A549 (cell line): ENCODE data around the gene PMS1. TPM values are rescaled to one million over a fixed set of nuclear protein-coding genes. Genes with fewer than 3 reads are reported as not detected.

Source experiments
- ATAC-seq, 2 experiments: fragments of 200-7000 bp in 1 of 2; fragments of >200 bp in 1 of 2; cut with Nextera tagmentation in 1 of 2; cut with Tn5 transposase in 1 of 2; 3 replicates each; pipeline versions ENCODE4 v1.8.0 to v1.9.1; 2018 to 2020; ENCODE audit warnings: mild to moderate bottlenecking in 1 of 2, moderate library complexity in 1 of 2
- CTCF ChIA-PET: fragments of 300-600 bp; sonication (Branson Sonifier 250); formaldehyde crosslinking; extraction: SDS; loops from one replicate; lab custom pipeline; 2021; ENCODE audit warnings: antibody characterized with exemption, inconsistent platforms; lab: Yijun Ruan, JAX
- POLR2A ChIA-PET: fragments of 350-600 bp; formaldehyde crosslinking; extraction: SDS; loops from one replicate; lab custom pipeline; 2021; ENCODE audit warnings: antibody characterized with exemption, inconsistent platforms; lab: Yijun Ruan, JAX
- DNase-seq, 2 experiments: peaks; one replicate each; pipeline versions ENCODE4 v3.0.0 to v3.0.0-alpha.2; 2011 to 2016; ENCODE audit warnings: low read depth in 1 of 2, low spot score in 1 of 2
- FAIRE-seq: peaks from 2 replicates; lab custom pipeline; 2011; peaks lifted over from hg19 to GRCh38; lab: Jason Lieb, UNC
- H3K27ac ChIP-seq, 2 experiments: fragments of >200 bp; sonication (Bioruptor Twin); formaldehyde crosslinking; 3 replicates each; pipeline ENCODE4 v1.5.1; 2016 to 2017
- H3K4me1 ChIP-seq: fragments of >200 bp; sonication (Bioruptor Twin); formaldehyde crosslinking; 3 replicates; pipeline ENCODE4 v1.6.1; 2016
- H3K4me2 ChIP-seq: fragments of >200 bp; sonication (Bioruptor Twin); formaldehyde crosslinking; 3 replicates; pipeline ENCODE4 v1.6.1; 2016
- H3K4me3 ChIP-seq: fragments of >200 bp; sonication (Bioruptor Twin); formaldehyde crosslinking; 3 replicates; pipeline ENCODE4 v1.5.1; 2016
- H3K9me3 ChIP-seq: fragments of >200 bp; sonication (Bioruptor Twin); formaldehyde crosslinking; 3 replicates; pipeline ENCODE4 v1.6.1; 2016
- BHLHE40 ChIP-seq: IDR thresholded peaks from 2 replicates; pipeline ENCODE4 v1.6.1; 2012; ENCODE audit warnings: low read depth, low read length, inconsistent platforms
- CHD4 ChIP-seq: fragments of 200-600 bp; sonication (generic); IDR thresholded peaks from 2 replicates; pipeline ENCODE4 v1.6.1; 2016; ENCODE audit warnings: antibody characterized with exemption, mild to moderate bottlenecking, borderline replicate concordance
- EP300 ChIP-seq, 2 experiments: fragments of >200 bp; sonication (Bioruptor Twin); formaldehyde crosslinking; IDR thresholded peaks; 2 replicates in 1 of 2; 3 replicates in 1 of 2; pipeline ENCODE4 v1.6.1; 2016 to 2017
- FOSL2 ChIP-seq, 2 experiments: fragments of 450-650 bp in 1 of 2; fragments of >200 bp in 1 of 2; sonication (Bioruptor Twin) in 1 of 2; formaldehyde crosslinking; IDR thresholded peaks; 2 replicates each; pipeline versions ENCODE4 v1.5.0 to v1.6.1; 2016 to 2020; ENCODE audit warnings: mild to moderate bottlenecking in 1 of 2, moderate library complexity in 1 of 2
- GATA3 ChIP-seq: IDR thresholded peaks from 2 replicates; pipeline ENCODE4 v1.6.1; 2012; ENCODE audit warnings: borderline replicate concordance
- HOXB13 ChIP-seq: fragments of 250-450 bp; sonication (Bioruptor Pico); IDR thresholded peaks from 2 replicates; pipeline ENCODE4 v1.5.0; 2020; ENCODE audit warnings: low read depth, mild to moderate bottlenecking, moderate library complexity
- JUN ChIP-seq, 2 experiments: fragments of >200 bp; sonication (Bioruptor Twin); formaldehyde crosslinking; IDR thresholded peaks; 2 replicates in 1 of 2; 3 replicates in 1 of 2; pipeline ENCODE4 v1.6.1; 2016 to 2017
- NR3C1 ChIP-seq: fragments of >200 bp; sonication (Bioruptor Twin); formaldehyde crosslinking; IDR thresholded peaks from 3 replicates; pipeline ENCODE4 v1.6.1; 2017
- PHF8 ChIP-seq: fragments of 200-600 bp; sonication (generic); IDR thresholded peaks from 2 replicates; pipeline ENCODE4 v1.6.1; 2016; ENCODE audit warnings: low read depth, mild to moderate bottlenecking, antibody characterized with exemption, moderate library complexity, borderline replicate concordance
- RARB ChIP-seq: fragments of 250-450 bp; sonication (Bioruptor Pico); IDR thresholded peaks from 2 replicates; pipeline ENCODE4 v1.8.0; 2021; ENCODE audit warnings: mild to moderate bottlenecking, moderate library complexity
- RCOR1 ChIP-seq: fragments of 150-350 bp; IDR thresholded peaks from 2 replicates; pipeline ENCODE4 v1.6.1; 2014; ENCODE audit warnings: antibody characterized with exemption, low read length, low read depth
- ZC3H11A ChIP-seq: fragments of 450-650 bp; IDR thresholded peaks from 2 replicates; pipeline ENCODE4 v1.6.1; 2014; ENCODE audit warnings: antibody characterized with exemption, mild to moderate bottlenecking
- ZNF302 ChIP-seq: fragments of 250-450 bp; sonication (Bioruptor Pico); IDR thresholded peaks from 2 replicates; pipeline ENCODE4 v1.9.0; 2021; ENCODE audit warnings: inconsistent platforms, mild to moderate bottlenecking, moderate library complexity
- WGBS: methylation state at CpG from one replicate; pipeline ENCODE4 v1.1.6; 2017; ENCODE audit errors: missing lambda C conversion rate; 5-methylcytosine and 5-hydroxymethylcytosine counted together
- polyA plus RNA-seq, 4 experiments: library from polyadenylated mRNA; depleted of rRNA in 3 of 4; stranded (reverse); fragments of >200 nt; fragmentation: RNase III in 1 of 4; extraction: RNeasy Plus Mini Kit Qiagen cat#74134 plus additional on column Dnase treatment in 1 of 4; gene quantifications; 2 replicates in 3 of 4; 3 replicates in 1 of 4; pipeline ENCODE4 v1.2.3, GENCODE V29; 2011 to 2017
- TF ChIP-seq, protein P1 (sequence below): fragments of >200 bp; sonication (Bioruptor Twin); formaldehyde crosslinking; IDR thresholded peaks from 3 replicates; pipeline ENCODE4 v1.6.1; 2016
- TF ChIP-seq, protein P2 (sequence below): IDR thresholded peaks from 2 replicates; pipeline ENCODE4 v1.6.1; 2012

PMS1 gene
- polyA plus RNA-seq, 2 of the 4 experiments (the other 2 are of a cell fraction), result 16.1 to 28.9 TPM

DNA sequence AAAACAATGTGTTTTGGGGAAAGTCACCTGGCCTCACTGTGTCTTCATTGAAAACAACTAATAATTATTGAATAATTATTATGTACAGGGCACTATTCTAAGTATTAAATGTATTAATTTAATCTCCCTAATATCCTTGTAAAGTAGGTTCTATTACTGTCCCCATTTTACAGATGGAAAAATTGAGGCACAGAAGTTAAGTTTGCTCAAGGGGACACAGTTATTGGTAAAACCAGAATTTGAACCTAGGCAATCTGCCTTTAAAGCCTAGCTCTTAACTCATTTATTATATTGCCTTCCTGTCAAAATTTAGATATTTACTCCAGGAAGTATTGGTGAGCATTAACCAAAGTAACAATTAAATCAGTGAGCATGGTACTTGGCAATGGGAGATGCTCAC is 84.6 kb downstream of the PMS1 start:
- Histone ChIP-seq H3K4me3 (no peak overlapping the region), H3K4me1 (no peaks in the 10 kb centered on the region), H3K4me2 (no peak overlapping the region), H3K9me3 (no peaks in the 10 kb centered on the region), H3K27ac (no peak overlapping the region)
- POLR2A ChIA-PET, result no interaction called here
- DNase-seq (no peak), FAIRE-seq (no peak), ATAC-seq (no peak)
- TF ChIP-seq, protein P1, sequence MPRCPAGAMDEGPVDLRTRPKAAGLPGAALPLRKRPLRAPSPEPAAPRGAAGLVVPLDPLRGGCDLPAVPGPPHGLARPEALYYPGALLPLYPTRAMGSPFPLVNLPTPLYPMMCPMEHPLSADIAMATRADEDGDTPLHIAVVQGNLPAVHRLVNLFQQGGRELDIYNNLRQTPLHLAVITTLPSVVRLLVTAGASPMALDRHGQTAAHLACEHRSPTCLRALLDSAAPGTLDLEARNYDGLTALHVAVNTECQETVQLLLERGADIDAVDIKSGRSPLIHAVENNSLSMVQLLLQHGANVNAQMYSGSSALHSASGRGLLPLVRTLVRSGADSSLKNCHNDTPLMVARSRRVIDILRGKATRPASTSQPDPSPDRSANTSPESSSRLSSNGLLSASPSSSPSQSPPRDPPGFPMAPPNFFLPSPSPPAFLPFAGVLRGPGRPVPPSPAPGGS, result no peak
- TF ChIP-seq FOSL2 (IDR thresholded peaks at IDR 0.05), result no peak
- TF ChIP-seq FOSL2 (CRISPR knock-in tag; IDR thresholded peaks at IDR 0.05), result no peak
- CTCF ChIA-PET, result no interaction called here

DNA sequence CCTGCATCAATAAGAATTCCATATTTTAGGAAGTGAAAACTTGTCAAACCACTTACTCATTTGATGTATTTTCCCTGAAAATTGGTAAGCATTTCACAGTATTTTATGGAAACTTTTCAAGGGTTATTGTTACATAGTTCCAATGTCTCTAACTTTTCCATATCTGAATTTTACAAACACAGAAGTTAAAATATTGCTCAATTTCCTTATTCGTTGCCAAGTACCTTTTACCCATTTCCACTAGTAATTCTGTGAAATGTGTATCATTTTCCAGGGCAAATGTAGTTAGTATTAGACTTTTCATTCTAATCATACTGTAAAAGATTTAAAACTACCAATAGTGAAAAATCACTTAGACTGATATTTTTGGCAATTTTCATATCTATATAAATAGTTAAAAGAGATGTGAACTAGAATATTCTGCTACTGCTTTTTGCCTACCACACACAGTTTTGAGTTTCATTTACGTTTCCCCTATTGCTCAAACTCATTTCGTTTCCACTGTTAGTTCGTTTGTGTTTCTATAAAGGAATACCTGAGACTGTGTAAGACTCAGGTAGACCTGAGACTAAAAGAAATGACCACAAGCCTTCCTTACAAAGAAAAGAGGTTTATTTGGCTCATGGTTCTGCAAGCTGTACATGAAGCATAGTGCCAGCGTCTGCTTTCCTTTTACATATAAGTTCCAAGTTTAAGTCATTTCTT is 86.3 kb downstream of the PMS1 start:
- TF ChIP-seq HOXB13 (CRISPR knock-in tag) (no peak), NR3C1 (no peak), PHF8 (no peak), RARB (CRISPR knock-in tag) (no peak), FOSL2 (IDR thresholded peaks at IDR 0.05) (no peak), FOSL2 (CRISPR knock-in tag; IDR thresholded peaks at IDR 0.05) (no peak), BHLHE40 (no peak)
- ATAC-seq (no peak), DNase-seq (no peak), FAIRE-seq (no peak)
- POLR2A ChIA-PET, result no interaction called here
- H3K27ac ChIP-seq, result no peak overlapping the region
- CTCF ChIA-PET, result interaction anchor here (0.7 kb wide), 1 partner anchor 1518 kb away, joined by 3 read pairs; no protein-coding TSS in a partner anchor
- H3K4me2 ChIP-seq, result no peak overlapping the region
- WGBS, result 92% methylated on average over 5 of the region's 5 CpGs
- no peaks in the 10 kb centered on the region for H3K4me1 ChIP-seq
- H3K9me3 ChIP-seq, result no peaks in the 10 kb centered on the region
- H3K4me3 ChIP-seq, result no peak overlapping the region

DNA sequence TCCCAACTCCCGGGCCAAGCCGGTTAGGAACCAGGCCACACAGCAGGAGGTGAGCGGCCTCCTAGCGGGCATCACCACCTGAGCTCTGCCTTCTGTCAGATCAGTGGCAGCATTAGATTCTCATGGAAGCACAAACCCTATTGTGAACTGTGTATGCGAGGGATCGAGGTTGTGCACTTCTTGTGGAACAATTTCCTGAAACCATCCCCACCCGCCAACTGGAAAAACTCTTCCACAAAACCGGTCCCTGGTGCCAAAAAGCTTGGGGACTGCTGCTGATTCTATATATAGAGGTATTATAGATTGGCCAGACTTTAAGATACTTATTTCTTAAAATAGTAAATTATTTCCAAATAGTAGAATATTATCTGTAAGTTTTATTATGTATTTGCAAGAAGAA is 89.4 kb downstream of the PMS1 start:
- no peak for ATAC-seq
- H3K4me2 ChIP-seq, result no peak overlapping the region
- no peaks in the 10 kb centered on the region for H3K9me3 ChIP-seq
- H3K4me1 ChIP-seq, result no peaks in the 10 kb centered on the region
- DNase-seq, result no peak
- FAIRE-seq, result no peak
- POLR2A ChIA-PET, result no interaction called here
- CTCF ChIA-PET, result no interaction called here
- no peak overlapping the region for H3K4me3 ChIP-seq
- 93% methylated on average over 8 of the region's 8 CpGs for WGBS
- no peak for TF ChIP-seq RCOR1
- no peak for TF ChIP-seq GATA3
- no peak for TF ChIP-seq JUN (IDR thresholded peaks at IDR 0.05)
- no peak for TF ChIP-seq ZNF302 (CRISPR knock-in tag)
- no peak for TF ChIP-seq CHD4
- TF ChIP-seq, protein P2, sequence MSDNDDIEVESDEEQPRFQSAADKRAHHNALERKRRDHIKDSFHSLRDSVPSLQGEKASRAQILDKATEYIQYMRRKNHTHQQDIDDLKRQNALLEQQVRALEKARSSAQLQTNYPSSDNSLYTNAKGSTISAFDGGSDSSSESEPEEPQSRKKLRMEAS, result no peak
- H3K27ac ChIP-seq, result no peak overlapping the region

DNA sequence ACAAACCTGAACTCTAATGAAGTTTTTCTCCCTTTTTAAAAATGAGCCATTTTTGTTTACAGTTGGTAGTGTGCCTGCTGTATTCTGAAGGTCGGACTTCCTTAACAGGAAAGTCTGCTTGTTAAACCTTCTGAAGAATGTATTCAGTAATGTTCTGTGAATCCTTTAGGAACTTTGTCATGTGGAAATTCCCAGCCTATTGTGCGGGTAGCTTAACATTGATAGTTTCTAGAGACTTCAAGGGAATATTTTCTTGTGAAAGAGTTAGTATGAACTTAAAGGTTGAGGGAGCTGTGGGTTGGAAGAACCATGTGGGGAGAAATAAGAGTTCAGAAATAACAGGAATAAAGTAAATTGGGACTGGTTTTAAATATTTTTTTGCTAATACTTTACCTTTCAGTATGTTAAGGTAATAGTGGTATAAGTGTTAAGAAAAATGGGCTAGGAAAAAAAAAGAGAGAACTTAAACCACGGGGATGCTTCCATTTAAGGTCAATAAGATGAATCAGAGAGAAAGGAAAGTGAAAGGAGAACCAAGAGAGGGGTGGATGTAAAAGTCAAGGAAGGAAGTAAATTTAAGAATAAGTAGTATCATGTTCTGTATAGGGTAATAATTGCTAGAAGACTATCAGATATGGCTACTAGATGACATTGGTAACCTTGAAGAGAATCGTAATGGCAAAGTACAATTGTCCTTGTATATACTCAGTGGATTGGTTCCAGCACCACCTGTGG is 90.5 kb downstream of the PMS1 start:
- Histone ChIP-seq H3K4me2 (no peak overlapping the region), H3K9me3 (no peaks in the 10 kb centered on the region), H3K4me3 (no peak overlapping the region), H3K4me1 (no peaks in the 10 kb centered on the region), H3K27ac (no peak overlapping the region)
- WGBS, result 83% methylated on average over 4 of the region's 4 CpGs
- POLR2A ChIA-PET, result no interaction called here
- DNase-seq (no peak), ATAC-seq (no peak), FAIRE-seq (no peak)
- no peak for TF ChIP-seq EP300 (IDR thresholded peaks at IDR 0.05)
- TF ChIP-seq ZC3H11A, result no peak
- no peak for TF ChIP-seq NR3C1
- CTCF ChIA-PET, result no interaction called here
